SU-DHL-6 (cell line): ENCODE data around the gene TNFAIP8L1.

Experiments used
- H2AFZ ChIP-seq: fragments of 200-600 bp; sonication (generic); 2 replicates; pipeline ENCODE4 v1.6.1; 2014; ENCODE audit warnings: low read depth, mild to moderate bottlenecking, moderate library complexity, mixed read lengths, antibody characterized with exemption, low read length; ENCODE audit not compliant: severe bottlenecking
- H3F3A ChIP-seq: fragments of 200-600 bp; shearing (Covaris generic); 2 replicates; pipeline ENCODE4 v1.6.0; 2016; ENCODE audit warnings: antibody characterized with exemption, mild to moderate bottlenecking; ENCODE audit not compliant: insufficient read depth
- H3K27ac ChIP-seq: fragments of 200-600 bp; sonication (generic); 2 replicates; pipeline ENCODE4 v1.5.1; 2016; ENCODE audit warnings: low read depth, mild to moderate bottlenecking, low read length, moderate library complexity, mixed read lengths
- H3K27me3 ChIP-seq: fragments of 200-600 bp; sonication (generic), shearing (Covaris generic); 2 replicates; pipeline ENCODE4 v1.6.0; 2014; ENCODE audit warnings: mild to moderate bottlenecking, low read length
- H3K36me3 ChIP-seq: fragments of 200-600 bp; sonication (generic); 2 replicates; pipeline ENCODE4 v1.6.1; 2014; ENCODE audit warnings: mild to moderate bottlenecking, low read length, mixed read lengths
- H3K4me2 ChIP-seq: fragments of 300-600, 200-600 bp; shearing (Covaris generic), sonication (generic); 2 replicates; pipeline ENCODE4 v1.6.0; 2014; ENCODE audit warnings: low read length, low read depth, mild to moderate bottlenecking; ENCODE audit not compliant: poor library complexity, severe bottlenecking
- H3K4me3 ChIP-seq: fragments of 200-600 bp; sonication (generic); 2 replicates; pipeline ENCODE4 v1.5.1; 2014; ENCODE audit warnings: antibody characterized with exemption, low read length, mild to moderate bottlenecking, mixed read lengths; ENCODE audit not compliant: insufficient read depth, poor library complexity, severe bottlenecking
- H3K79me2 ChIP-seq: fragments of 200-600 bp; sonication (generic); 2 replicates; pipeline ENCODE4 v1.6.1; 2014; ENCODE audit warnings: mild to moderate bottlenecking, low read length, moderate library complexity; ENCODE audit not compliant: insufficient read depth
- H3K9ac ChIP-seq: fragments of 200-600 bp; sonication (generic); 2 replicates; pipeline ENCODE4 v1.7.0; 2014; ENCODE audit warnings: mild to moderate bottlenecking, low read length
- H3K9me2 ChIP-seq: fragments of 200-600 bp; sonication (generic); replicated peaks from 2 replicates; pipeline ENCODE4 v1.6.1; 2014; ENCODE audit warnings: low read length; ENCODE audit not compliant: insufficient read depth
- H3K9me3 ChIP-seq: fragments of 200-600 bp; sonication (generic); 2 replicates; pipeline ENCODE4 v1.6.1; 2014; ENCODE audit warnings: low read length, mixed read lengths; ENCODE audit not compliant: insufficient read depth
- H4K20me1 ChIP-seq: fragments of 200-600 bp; sonication (generic); 2 replicates; pipeline ENCODE4 v1.6.1; 2014; ENCODE audit warnings: low read depth, mild to moderate bottlenecking, antibody characterized with exemption, low read length, moderate library complexity, mixed read lengths
- CTCF ChIP-seq: fragments of 200-600 bp; sonication (generic); IDR thresholded peaks from one replicate; pipeline ENCODE4 v1.5.1; 2017; ENCODE audit warnings: antibody characterized with exemption, mild to moderate bottlenecking, low read length, moderate library complexity; ENCODE audit not compliant: insufficient read depth, poor library complexity, severe bottlenecking
- EZH2phosphoT487 ChIP-seq: fragments of 200-600 bp; sonication (generic), shearing (Covaris generic); conservative IDR thresholded peaks from 2 replicates; pipeline ENCODE4 v1.6.1; 2018; ENCODE audit warnings: mild to moderate bottlenecking, antibody characterized with exemption, low read length, moderate library complexity, mixed read lengths

TNFAIP8L1 gene

GRCh38 chr19:4641132-4641531 is 1.8 kb downstream of the TNFAIP8L1 start:
- no peak overlapping the region for H3K9ac ChIP-seq

GRCh38 chr19:4642625-4643024 is 3.3 kb downstream of the TNFAIP8L1 start:
- Histone ChIP-seq H3K79me2 (peaks cover 14% of the 10 kb centered on the region; the same call in 1 of the 2 replicates), H3K9me3 (no peaks in the 10 kb centered on the region), H3K4me2 (no peak overlapping the region), H3K27ac (no peak overlapping the region), H3K27me3 (no peaks in the 10 kb centered on the region), H3K9ac (no peak overlapping the region), H3K9me2 (no peaks in the 10 kb centered on the region), H4K20me1 (no peaks in the 10 kb centered on the region), H3K36me3 (no peaks in the 10 kb centered on the region), H2AFZ (no peak overlapping the region), H3F3A (peaks cover 5% of the 10 kb centered on the region; the same call in 1 of the 2 replicates), H3K4me3 (no peak overlapping the region)
- TF ChIP-seq CTCF (no peak), EZH2phosphoT487 (no peak)

More at GRCh38 chr19:4641132-4641531, 1.8 kb downstream of the TNFAIP8L1 start:
- Histone ChIP-seq H3K9me2 (no peaks in the 10 kb centered on the region), H3F3A (peaks cover 10% of the 10 kb centered on the region; the same call in 1 of the 2 replicates), H3K27me3 (no peaks in the 10 kb centered on the region), H3K4me2 (no peak overlapping the region), H3K79me2 (peaks cover 14% of the 10 kb centered on the region; the same call in 1 of the 2 replicates), H2AFZ (no peak overlapping the region), H3K36me3 (no peaks in the 10 kb centered on the region), H3K27ac (no peak overlapping the region), H4K20me1 (no peaks in the 10 kb centered on the region), H3K9me3 (no peaks in the 10 kb centered on the region), H3K4me3 (no peak overlapping the region)
- TF ChIP-seq EZH2phosphoT487 (no peak), CTCF (no peak)

GRCh38 chr19:4645718-4646117 is 6.4 kb downstream of the TNFAIP8L1 start:
- H3K4me2 ChIP-seq, result no peak overlapping the region

More at GRCh38 chr19:4645718-4646117, 6.4 kb downstream of the TNFAIP8L1 start:
- no peak overlapping the region for H3K27ac ChIP-seq
- TF ChIP-seq EZH2phosphoT487 (no peak), CTCF (no peak)
- H3K4me3 ChIP-seq, result no peak overlapping the region
- no peaks in the 10 kb centered on the region for H3K9me2 ChIP-seq
- H3K27me3 ChIP-seq, result no peaks in the 10 kb centered on the region
- no peaks in the 10 kb centered on the region for H3K9me3 ChIP-seq
- H3K79me2 ChIP-seq, result peaks cover 8% of the 10 kb centered on the region; the same call in 1 of the 2 replicates
- no peaks in the 10 kb centered on the region for H4K20me1 ChIP-seq
- no peaks in the 10 kb centered on the region for H3F3A ChIP-seq
- no peaks in the 10 kb centered on the region for H3K36me3 ChIP-seq
- no peak overlapping the region for H2AFZ ChIP-seq
- no peak overlapping the region for H3K9ac ChIP-seq
